SK-N-SH (cell line): ENCODE data around the gene NR2C2AP. TPM values are rescaled to one million over a fixed set of nuclear protein-coding genes. Genes with fewer than 3 reads are reported as not detected.

Experiments
- CTCF ChIA-PET: fragments of 300-600, 350-600 bp; formaldehyde crosslinking; extraction: SDS; loops from one replicate; lab custom pipeline; 2021; lab: Yijun Ruan, JAX
- POLR2A ChIA-PET: fragments of 350-600 bp; sonication (Branson Sonifier 250); formaldehyde crosslinking; extraction: SDS; loops from one replicate; lab custom pipeline; 2020; ENCODE audit warnings: antibody characterized with exemption, inconsistent platforms; lab: Yijun Ruan, JAX
- DNase-seq: peaks from one replicate; pipeline ENCODE4 v3.0.0; 2012
- H2AFZ ChIP-seq: fragments of 200-600 bp; sonication (generic); 2 replicates; pipeline ENCODE4 v1.8.1; 2016; ENCODE audit warnings: antibody characterized with exemption, mild to moderate bottlenecking, low read depth
- H3F3A ChIP-seq: fragments of 200-600 bp; sonication (generic); replicated peaks from 2 replicates; pipeline ENCODE3; 2016; ENCODE audit warnings: antibody characterized with exemption, mild to moderate bottlenecking; ENCODE audit not compliant: insufficient read depth
- H3K27ac ChIP-seq, 2 experiments: fragments of 200-500 bp in 1 of 2; fragments of 200-600 bp in 1 of 2; sonication (Bioruptor generic) in 1 of 2; sonication (generic), shearing (Covaris generic) in 1 of 2; 2 replicates each; pipeline versions ENCODE4 v1.5.1 to v1.6.1; 2014 to 2016; ENCODE audit warnings: low read depth in 2 of 2, inconsistent platforms in 1 of 2, low read length in 1 of 2, mild to moderate bottlenecking in 1 of 2, mixed read lengths in 1 of 2
- H3K27me3 ChIP-seq: fragments of 200-600 bp; sonication (generic), shearing (Covaris generic); 2 replicates; pipeline ENCODE4 v1.6.1; 2016; ENCODE audit warnings: mixed run types; ENCODE audit not compliant: insufficient read depth
- H3K36me3 ChIP-seq, 2 experiments: fragments of 200-500 bp in 1 of 2; fragments of 200-600 bp in 1 of 2; sonication (Bioruptor generic) in 1 of 2; sonication (generic) in 1 of 2; replicated peaks in 1 of 2; 2 replicates each; pipeline versions ENCODE3 to v1.5.1; 2014 to 2016; ENCODE audit warnings: low read length in 1 of 2, mild to moderate bottlenecking in 1 of 2; ENCODE audit not compliant: insufficient read depth in 2 of 2, control insufficient read depth in 1 of 2
- H3K4me1 ChIP-seq, 2 experiments: fragments of 200-500 bp in 1 of 2; fragments of 200-600 bp in 1 of 2; sonication (Bioruptor generic) in 1 of 2; sonication (generic), shearing (Covaris generic) in 1 of 2; 2 replicates each; pipeline versions ENCODE4 v1.5.1 to v1.6.1; 2014 to 2016; ENCODE audit warnings: low read depth in 1 of 2, low read length in 1 of 2, mixed run types in 1 of 2; ENCODE audit not compliant: insufficient read depth in 2 of 2, control insufficient read depth in 1 of 2
- H3K4me2 ChIP-seq: fragments of 200-600 bp; sonication (generic), shearing (Covaris generic); 2 replicates; pipeline ENCODE4 v1.6.1; 2017; ENCODE audit warnings: mixed run types
- H3K4me3 ChIP-seq, 2 experiments: fragments of 200-500 bp in 1 of 2; fragments of 200-600 bp in 1 of 2; sonication (Bioruptor generic) in 1 of 2; sonication (generic), shearing (Covaris generic) in 1 of 2; 2 replicates each; pipeline versions ENCODE4 v1.5.1 to v1.8.1; 2014 to 2016; ENCODE audit warnings: low read depth in 2 of 2, inconsistent platforms in 1 of 2, low read length in 1 of 2, mild to moderate bottlenecking in 1 of 2, mixed read lengths in 1 of 2, moderate library complexity in 1 of 2
- H3K79me2 ChIP-seq: fragments of 200-600 bp; sonication (generic); 2 replicates; pipeline ENCODE4 v1.8.1; 2017; ENCODE audit warnings: mild to moderate bottlenecking; ENCODE audit not compliant: insufficient read depth
- H3K9ac ChIP-seq: fragments of 200-600 bp; sonication (generic); 2 replicates; pipeline ENCODE4 v1.6.1; 2017; ENCODE audit warnings: mixed run types
- H3K9me2 ChIP-seq: fragments of 200-600 bp; sonication (generic); 2 replicates; pipeline ENCODE4 v1.6.1; 2017; ENCODE audit warnings: mixed run types
- H3K9me3 ChIP-seq: fragments of 200-600 bp; sonication (generic); 2 replicates; pipeline ENCODE4 v1.6.1; 2017; ENCODE audit warnings: mixed run types, mild to moderate bottlenecking, moderate library complexity
- H4K20me1 ChIP-seq: fragments of 200-600 bp; sonication (generic); 2 replicates; pipeline ENCODE4 v1.6.1; 2017; ENCODE audit warnings: mild to moderate bottlenecking, mixed run types; ENCODE audit not compliant: insufficient read depth
- ELF1 ChIP-seq: IDR thresholded peaks from 2 replicates; pipeline ENCODE4 v1.4.0; 2012
- EZH2phosphoT487 ChIP-seq: fragments of 200-600 bp; sonication (generic); IDR thresholded peaks from 2 replicates; pipeline ENCODE4 v1.6.1; 2017; ENCODE audit warnings: low read depth, mixed run types, mild to moderate bottlenecking, antibody characterized with exemption, moderate library complexity, borderline replicate concordance
- FOSL2 ChIP-seq: IDR thresholded peaks from 2 replicates; pipeline ENCODE4 v1.4.0; 2012; ENCODE audit warnings: low read depth, mild to moderate bottlenecking, moderate library complexity, borderline replicate concordance
- FOXM1 ChIP-seq: IDR thresholded peaks from 2 replicates; pipeline ENCODE4 v1.4.0; 2012; ENCODE audit warnings: low read depth, mild to moderate bottlenecking
- GABPA ChIP-seq: IDR thresholded peaks from 2 replicates; pipeline ENCODE4 v1.4.0; 2012; ENCODE audit warnings: low read depth, mild to moderate bottlenecking
- JUND ChIP-seq: IDR thresholded peaks from 2 replicates; pipeline ENCODE4 v1.4.0; 2012
- MAX ChIP-seq: IDR thresholded peaks from 2 replicates; pipeline ENCODE4 v1.4.0; 2012; ENCODE audit warnings: low read depth
- MEF2A ChIP-seq: IDR thresholded peaks from 2 replicates; pipeline ENCODE4 v1.4.0; 2012; ENCODE audit warnings: low read depth, borderline replicate concordance
- MXI1 ChIP-seq: IDR thresholded peaks from 2 replicates; pipeline ENCODE4 v1.6.1; 2012; ENCODE audit warnings: mild to moderate bottlenecking, low read depth, low read length, improper control_type of control experiment
- NRF1 ChIP-seq: IDR thresholded peaks from 2 replicates; pipeline ENCODE4 v1.6.1; 2012; ENCODE audit warnings: low read depth, mild to moderate bottlenecking, low read length
- PBX3 ChIP-seq: IDR thresholded peaks from 2 replicates; pipeline ENCODE4; 2012
- RAD21 ChIP-seq: IDR thresholded peaks from 2 replicates; pipeline ENCODE4 v1.6.1; 2012; ENCODE audit warnings: mild to moderate bottlenecking, low read length
- RCOR1 ChIP-seq: fragments of 150-350 bp; IDR thresholded peaks from 2 replicates; pipeline ENCODE4 v1.6.1; 2017; ENCODE audit warnings: antibody characterized with exemption, low read length
- TCF12 ChIP-seq: IDR thresholded peaks from 2 replicates; pipeline ENCODE4 v1.4.0; 2012
- TEAD4 ChIP-seq: IDR thresholded peaks from 2 replicates; pipeline ENCODE4 v1.4.0; 2012; ENCODE audit warnings: mild to moderate bottlenecking, borderline replicate concordance; ENCODE audit not compliant: insufficient read depth
- WGBS: methylation state at CpG from one replicate; pipeline ENCODE4 v1.1.6; 2017; ENCODE audit warnings: low lambda C conversion rate; 5-methylcytosine and 5-hydroxymethylcytosine counted together
- polyA plus RNA-seq, 3 experiments: library from polyadenylated mRNA; depleted of rRNA; stranded (reverse); fragments of >200 nt; gene quantifications; 2 replicates each; pipeline ENCODE4 v1.2.3, GENCODE V29; 2012

The NR2C2AP gene
- polyA plus RNA-seq, 1 of the 3 experiments (the other 2 are of a cell fraction) = 21.9 TPM

GRCh38 chr19:19229701-19230100 is 26.5 kb upstream of the NR2C2AP start:
- WGBS = 74% methylated on average over 3 of the region's 3 CpGs
- DNase-seq = no peak
- no peak for TF ChIP-seq PBX3
- TF ChIP-seq RAD21 = no peak
- no peak for TF ChIP-seq MXI1
- TF ChIP-seq TEAD4 = no peak
- no peak for TF ChIP-seq NRF1
- no peak for TF ChIP-seq RCOR1
- TF ChIP-seq JUND = no peak
- TF ChIP-seq ELF1 = no peak
- TF ChIP-seq FOSL2 = no peak
- no peak for TF ChIP-seq MAX

GRCh38 chr19:19227217-19227616 is 24.0 kb upstream of the NR2C2AP start:
- Histone ChIP-seq H3K79me2 (no peaks in the 10 kb centered on the region), H3K9me3 (no peaks in the 10 kb centered on the region), H4K20me1 (no peaks in the 10 kb centered on the region), H3K4me3 (no peak overlapping the region), H2AFZ (no peak overlapping the region), H3F3A (no peaks in the 10 kb centered on the region), H3K9me2 (no peaks in the 10 kb centered on the region), H3K4me1 (no peaks in the 10 kb centered on the region), H3K27ac (no peak overlapping the region), H3K27me3 (no peaks in the 10 kb centered on the region), H3K9ac (no peak overlapping the region), H3K36me3 (no peaks in the 10 kb centered on the region), H3K4me2 (no peak overlapping the region)
- ChIA-PET CTCF (interaction anchor here (0.9 kb wide), 2 partner anchors 10 to 53 kb away, joined by 3 to 4 read pairs; no protein-coding TSS in a partner anchor), POLR2A (no interaction called here)
- DNase-seq = no peak
- TF ChIP-seq FOXM1 (no peak), MAX (no peak), MEF2A (no peak), EZH2phosphoT487 (no peak), TCF12 (no peak), GABPA (no peak)
- WGBS = 63% methylated on average over 2 of the region's 4 CpGs

More at GRCh38 chr19:19229701-19230100, 26.5 kb upstream of the NR2C2AP start:
- Histone ChIP-seq H4K20me1 (no peaks in the 10 kb centered on the region), H3K9ac (no peak overlapping the region), H3K79me2 (no peaks in the 10 kb centered on the region), H3K4me1 (no peaks in the 10 kb centered on the region), H3K9me2 (no peaks in the 10 kb centered on the region), H2AFZ (no peak overlapping the region), H3K27ac (no peak overlapping the region), H3K4me3 (no peak overlapping the region), H3K9me3 (peaks cover 5% of the 10 kb centered on the region), H3K4me2 (no peak overlapping the region), H3K36me3 (no peaks in the 10 kb centered on the region), H3K27me3 (no peaks in the 10 kb centered on the region), H3F3A (no peaks in the 10 kb centered on the region)
- ChIA-PET CTCF (interaction anchor here (0.7 to 1.1 kb wide), 4 partner anchors 10 to 84 kb away, joined by 3 to 4 read pairs (median 4); no protein-coding TSS in a partner anchor), POLR2A (no interaction called here)
